MM.1S (cell line): ENCODE results near the gene HBA1.

ENCODE experiments used
- CTCF ChIP-seq: fragments of 300-600 bp; sonication (generic); IDR thresholded peaks from 2 replicates; pipeline ENCODE4 v1.5.1; 2016; ENCODE audit warnings: antibody characterized with exemption, low read length, mixed read lengths
- EZH2phosphoT487 ChIP-seq: fragments of 300-600 bp; sonication (generic); IDR thresholded peaks from 2 replicates; pipeline ENCODE4 v1.6.1; 2018; ENCODE audit warnings: antibody characterized with exemption, low read length

- TF ChIP-seq EZH2phosphoT487 (no peak), CTCF (no peak)
Observed at GRCh38 chr16:180101-180675, 3.7 kb downstream of the HBA1 start, which contains the start of gene HBQ1.
